IPS-NIHi7 (cell line): ENCODE results near the gene ADI1.

Experiments used
- DNase-seq: peaks from one replicate; pipeline ENCODE4 v3.0.0; 2012; ENCODE audit warnings: mixed read lengths; ENCODE audit errors: extremely low spot score

The ADI1 gene

DNA sequence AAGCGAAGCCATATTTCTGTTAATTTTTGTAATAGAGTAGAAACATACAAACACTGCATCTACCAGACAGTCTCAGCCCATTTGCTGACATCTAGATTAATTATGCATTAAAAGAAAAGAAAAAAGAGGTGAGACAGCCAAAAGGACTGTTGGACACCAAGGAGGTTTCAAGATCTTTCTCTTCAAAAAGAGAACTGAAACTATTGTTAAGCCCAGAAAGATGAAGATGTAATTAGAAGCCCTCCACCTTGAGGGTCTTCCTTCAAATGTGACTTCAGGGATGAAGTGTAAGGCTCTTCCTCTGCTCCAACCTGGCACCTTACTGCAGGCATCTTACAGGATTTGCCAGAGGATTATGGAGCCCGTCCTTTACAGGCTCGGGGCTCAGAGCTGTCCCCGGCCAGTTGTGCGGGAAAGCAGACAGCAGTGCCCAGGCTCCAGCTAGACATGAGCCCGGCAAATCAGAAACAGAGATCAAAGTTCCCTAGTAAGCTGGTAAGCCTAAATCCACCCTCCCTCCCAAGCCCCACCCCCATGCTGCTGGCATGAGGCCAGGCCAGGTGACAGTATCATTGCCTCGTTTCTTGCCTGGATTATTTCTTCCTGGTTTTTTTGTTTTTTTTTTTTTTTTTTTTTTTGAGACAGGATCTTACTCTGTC, 38.9 kb downstream of the ADI1 start:
- DNase-seq = no peak

- DNase-seq = no peak
These were observed 39.7 kb downstream of the ADI1 start for GRCh38 chr2:3479430-3480320.

DNA sequence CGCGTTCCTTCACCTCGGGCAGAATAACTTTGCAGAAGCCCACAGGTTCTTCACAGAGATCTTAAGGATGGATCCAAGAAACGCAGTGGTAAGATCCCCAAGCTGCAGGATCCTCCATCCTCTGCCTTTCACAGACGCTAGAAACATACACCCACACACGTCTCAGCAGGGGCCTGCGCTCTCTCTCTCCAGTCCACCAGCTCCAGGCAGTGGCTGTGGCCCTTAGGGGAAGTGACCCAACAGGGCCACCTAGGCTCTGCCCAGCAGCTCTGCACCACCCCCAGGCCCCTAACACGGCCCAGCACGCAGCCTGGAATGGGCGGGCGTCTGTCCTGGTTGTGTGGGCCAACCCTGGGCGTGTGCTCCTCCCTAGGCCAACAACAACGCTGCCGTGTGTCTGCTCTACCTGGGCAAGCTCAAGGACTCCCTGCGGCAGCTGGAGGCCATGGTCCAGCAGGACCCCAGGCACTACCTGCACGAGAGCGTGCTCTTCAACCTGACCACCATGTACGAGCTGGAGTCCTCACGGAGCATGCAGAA, 40.4 kb downstream of the ADI1 start:
- DNase-seq = no peak

- no peak for DNase-seq
These were observed 42.4 kb downstream of the ADI1 start for GRCh38 chr2:3476985-3477327.

GRCh38 chr2:3476321-3476984, 42.9 kb downstream of the ADI1 start:
- no peak for DNase-seq

DNA sequence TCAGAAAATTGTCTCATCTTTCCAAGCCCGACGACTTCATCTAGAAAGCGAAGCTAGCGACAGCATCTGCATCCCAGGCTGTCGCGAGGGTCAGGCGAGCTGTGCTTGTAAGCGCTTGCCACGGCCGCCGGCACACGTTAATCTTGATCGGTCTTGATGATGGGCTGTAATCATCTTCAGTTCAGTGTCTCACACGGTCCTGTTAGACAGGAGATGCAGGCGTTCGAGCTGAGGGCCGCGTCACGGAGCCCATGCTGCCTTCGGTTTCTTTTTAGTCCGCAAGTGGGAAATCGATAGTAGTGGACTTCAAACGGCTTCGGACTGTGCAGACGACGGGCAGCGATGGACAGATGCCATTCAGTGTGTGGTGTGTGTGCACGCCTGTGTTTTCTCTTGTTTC, 43.6 kb downstream of the ADI1 start:
- no peak for DNase-seq

DNA sequence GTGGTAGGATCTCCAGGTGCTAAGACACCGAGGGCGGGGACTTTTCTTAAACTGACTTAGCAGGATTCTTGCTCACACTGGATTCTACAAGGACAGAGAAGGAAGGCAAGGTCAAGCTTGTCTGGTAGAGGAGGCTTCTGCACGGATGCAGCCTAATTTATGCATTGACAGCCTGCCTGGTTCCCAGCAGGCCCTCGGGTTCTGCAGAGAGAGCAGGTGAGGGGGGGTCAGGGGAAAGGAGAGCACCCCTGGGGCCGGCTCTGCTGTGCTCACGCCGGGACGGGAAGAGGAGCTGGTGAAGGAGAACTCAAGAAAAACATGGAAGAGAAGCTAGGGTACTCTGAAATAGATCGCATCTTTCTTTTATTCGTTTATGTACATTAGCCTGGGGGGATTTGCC, 46.4 kb downstream of the ADI1 start:
- DNase-seq = no peak

GRCh38 chr2:3472296-3472695, 47.0 kb downstream of the ADI1 start:
- no peak for DNase-seq

- DNase-seq = no peak
These were observed 48.2 kb downstream of the ADI1 start for GRCh38 chr2:3470856-3471737.

DNA sequence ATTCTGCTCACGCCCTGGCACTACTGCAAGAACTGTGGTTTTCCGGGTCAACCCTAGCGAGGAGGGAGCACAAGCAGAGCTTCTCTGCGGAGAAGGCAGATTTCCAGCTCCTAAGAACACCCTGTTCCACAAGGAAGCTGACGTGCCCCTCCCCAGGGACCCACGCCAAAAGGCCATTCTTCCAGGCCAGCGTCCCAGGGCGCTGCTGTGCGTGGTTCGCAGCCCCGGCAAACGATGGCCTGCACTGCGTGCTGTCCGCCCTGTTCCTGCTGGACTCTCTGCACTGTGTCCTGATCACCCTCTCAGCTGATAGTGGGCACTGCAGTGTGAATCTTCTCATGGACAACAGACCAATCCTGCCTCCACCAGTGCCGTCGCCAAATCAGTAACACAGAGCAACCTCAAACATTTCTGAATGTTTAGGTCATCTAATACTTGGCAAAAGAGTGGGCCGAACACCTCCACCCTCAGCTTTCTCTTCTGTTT, 49.1 kb downstream of the ADI1 start:
- no peak for DNase-seq

- no peak for DNase-seq
These were observed 49.8 kb downstream of the ADI1 start for GRCh38 chr2:3469486-3469885.

DNA sequence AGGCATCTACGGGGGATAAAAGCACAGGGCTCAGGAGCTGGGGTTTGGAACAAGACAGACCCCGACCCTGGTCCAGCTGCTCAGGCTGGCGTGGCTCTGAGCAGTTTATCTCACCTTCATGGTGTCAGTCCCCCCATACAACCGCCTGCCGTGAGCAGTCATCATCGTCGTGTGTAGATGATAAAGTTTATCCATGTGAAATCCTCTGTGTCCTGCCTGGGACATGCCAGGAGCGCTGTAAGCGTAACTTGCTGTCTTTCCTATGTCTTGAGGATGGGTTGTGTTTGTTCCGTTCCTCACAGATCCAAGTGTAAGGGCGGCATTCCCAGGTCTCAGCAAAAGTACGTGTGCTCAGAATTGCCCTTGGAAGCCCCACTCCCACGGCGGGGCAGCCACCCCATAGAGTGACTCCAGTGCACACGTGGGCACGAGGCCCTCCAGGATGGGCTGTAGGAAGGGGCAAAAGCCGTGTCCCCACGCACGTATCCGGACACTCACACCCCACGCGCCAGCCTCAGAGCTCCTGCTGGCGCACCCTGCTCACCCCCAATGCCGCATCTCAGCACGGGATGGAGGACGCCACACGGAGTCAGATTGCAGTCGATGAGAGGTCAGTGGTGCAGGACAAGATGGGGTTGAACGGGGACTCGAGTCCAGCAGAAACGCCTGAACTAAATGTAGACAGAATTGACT, 50.9 kb downstream of the ADI1 start:
- DNase-seq = no peak

GRCh38 chr2:3467654-3468053, 51.7 kb downstream of the ADI1 start:
- no peak for DNase-seq

GRCh38 chr2:3466966-3467365, 52.4 kb downstream of the ADI1 start:
- DNase-seq = no peak

- DNase-seq = no peak
These were observed 52.9 kb downstream of the ADI1 start for GRCh38 chr2:3466482-3466863.

DNA sequence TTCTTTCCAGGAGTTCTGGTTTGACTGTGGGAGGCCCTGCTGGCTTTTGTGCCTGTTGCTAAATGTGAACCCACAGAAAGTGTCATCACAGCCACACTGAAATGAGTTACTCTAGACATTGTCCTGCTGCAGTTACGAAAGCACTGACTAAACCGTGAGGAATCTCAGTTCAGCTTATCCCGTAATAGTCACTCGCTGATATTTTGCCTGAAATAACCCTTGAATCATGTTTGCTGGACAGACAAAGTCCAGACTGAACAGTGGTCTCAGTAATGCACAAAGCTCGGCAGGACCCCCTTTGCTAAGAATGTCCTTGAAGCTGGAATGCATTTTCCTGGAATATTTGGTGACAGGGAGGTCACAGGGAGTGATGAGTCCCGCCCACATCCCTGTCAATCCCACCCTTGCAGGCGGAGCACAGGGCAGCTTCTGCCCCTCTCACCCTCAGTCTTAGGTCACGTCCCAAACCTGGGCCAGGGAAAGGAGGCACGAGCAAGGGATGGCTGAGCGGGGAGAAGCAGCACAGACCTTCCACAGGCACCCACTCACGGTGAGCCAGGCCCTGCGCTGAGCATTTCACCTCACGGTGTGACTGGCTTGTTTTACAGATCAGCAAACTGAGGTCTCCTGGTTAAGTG, 53.4 kb downstream of the ADI1 start:
- no peak for DNase-seq

GRCh38 chr2:3465328-3465727, 54.0 kb downstream of the ADI1 start:
- DNase-seq = no peak

DNA sequence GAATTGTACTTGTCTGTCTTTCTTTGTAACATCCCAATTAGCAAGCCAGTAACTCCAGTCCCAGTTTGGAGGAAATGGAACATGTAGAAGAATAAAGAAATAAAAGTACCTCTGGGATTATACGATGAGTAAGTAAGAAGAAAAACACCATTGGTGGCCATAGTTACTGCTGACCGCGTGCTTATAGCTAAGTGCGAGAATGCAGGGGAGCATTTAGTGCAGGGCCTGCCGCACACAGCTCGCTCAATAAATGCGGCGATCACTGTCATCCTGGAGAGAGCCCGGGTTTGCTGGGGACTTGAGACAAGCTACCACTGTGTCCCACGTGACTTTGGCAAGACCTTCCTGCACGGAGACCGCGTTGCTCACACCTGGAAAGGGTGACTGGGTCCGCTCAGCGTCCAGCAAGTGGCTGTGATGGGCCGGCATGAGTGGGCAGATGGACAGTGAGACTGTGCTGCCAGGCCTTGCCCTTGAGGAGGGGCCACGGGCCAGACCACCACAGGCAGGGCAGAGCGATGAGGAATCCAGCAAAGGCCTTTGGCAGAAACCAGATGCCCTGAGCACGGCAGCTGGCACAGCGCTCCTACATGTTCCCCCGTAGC, 54.8 kb downstream of the ADI1 start:
- no peak for DNase-seq

DNA sequence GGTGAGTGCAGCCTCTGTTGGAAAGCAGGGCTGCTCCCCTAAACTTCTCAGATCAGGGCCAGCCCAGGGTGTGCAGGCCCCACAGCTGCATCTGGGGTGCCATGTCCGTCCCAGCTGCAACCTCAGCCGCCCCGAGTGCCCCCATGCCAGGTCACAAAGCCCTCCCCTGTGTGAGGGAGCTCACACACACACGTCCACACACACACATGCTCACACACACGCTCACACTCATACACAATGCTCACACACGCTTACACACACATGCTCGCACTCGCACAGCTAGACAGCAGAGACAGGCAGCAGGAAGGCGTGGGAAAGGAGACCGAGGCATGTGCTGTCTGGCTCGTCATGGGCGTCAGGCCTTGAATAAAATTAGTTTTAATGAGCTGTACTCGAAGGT, 55.4 kb downstream of the ADI1 start:
- DNase-seq = no peak
